Transverse colon (tissue), 4 donors: ENCODE results near the gene RNF214. TPM values are rescaled to one million over a fixed set of nuclear protein-coding genes. Genes with fewer than 3 reads are reported as not detected.

ENCODE experiments used
- DNase-seq: peaks from one replicate; pipeline ENCODE4 v3.0.0-alpha.2; 2019
- H3K27ac ChIP-seq, 4 donors: fragments of 200-600 bp; sonication (generic); 2 replicates each; pipeline ENCODE4 v1.5.1; 2016 to 2018; ENCODE audit warnings: inconsistent platforms in 4 of 4
- H3K27me3 ChIP-seq: fragments of 200-600 bp; sonication (generic); 2 replicates; pipeline ENCODE4 v1.5.1; 2017; ENCODE audit warnings: inconsistent platforms
- H3K36me3 ChIP-seq, 4 donors: fragments of 200-600 bp; sonication (generic); 2 replicates each; pipeline ENCODE4 v1.5.1; 2017 to 2019; ENCODE audit warnings: inconsistent platforms in 4 of 4
- H3K4me1 ChIP-seq, 4 donors: fragments of 200-600 bp; sonication (generic); 2 replicates each; pipeline ENCODE4 v1.5.1; 2017 to 2020; ENCODE audit warnings: inconsistent platforms in 4 of 4
- H3K4me3 ChIP-seq, 4 donors: fragments of 200-600 bp; sonication (generic); 1 replicate in 1 of 4; 2 replicates in 3 of 4; pipeline versions ENCODE4 v1.5.1 to v1.6.1; 2017 to 2019; ENCODE audit warnings: inconsistent platforms in 4 of 4
- H3K9me3 ChIP-seq, 2 donors: fragments of 200-600 bp; sonication (generic); 2 replicates each; pipeline ENCODE4 v1.5.1; 2017 to 2019; ENCODE audit warnings: inconsistent platforms in 2 of 2
- CTCF ChIP-seq, 5 experiments: fragments of 200-600 bp in 3 of 5; fragments of 450-650 bp in 2 of 5; sonication (generic) in 3 of 5; IDR thresholded peaks; 1 replicate in 2 of 5; 2 replicates in 3 of 5; pipeline ENCODE4 v1.5.1; 2016 to 2017; ENCODE audit warnings: antibody characterized with exemption in 5 of 5, inconsistent platforms in 3 of 5, mild to moderate bottlenecking in 2 of 5, moderate library complexity in 1 of 5
- EP300 ChIP-seq: sonication (generic); formaldehyde crosslinking; IDR thresholded peaks from one replicate; pipeline ENCODE4 v1.6.1; 2017; ENCODE audit warnings: antibody characterized with exemption, low read depth
- POLR2A ChIP-seq: fragments of 450-650 bp; IDR thresholded peaks from one replicate; pipeline ENCODE4 v1.6.1; 2016; ENCODE audit warnings: antibody characterized with exemption, mild to moderate bottlenecking, moderate library complexity
- POLR2AphosphoS5 ChIP-seq, 3 donors: sonication (generic); formaldehyde crosslinking; IDR thresholded peaks; one replicate each; pipeline ENCODE4 v1.6.1; 2016; ENCODE audit warnings: antibody characterized with exemption in 3 of 3
- WGBS, 2 donors: methylation state at CpG; one replicate each; pipeline ENCODE4 v1.1.5; 2018; ENCODE audit warnings: low coverage in 1 of 2; 5-methylcytosine and 5-hydroxymethylcytosine counted together
- in situ Hi-C, 4 donors: fragments of 200-750 bp; cut with MboI; loops; one replicate each; pipeline versions ENCODE4 v1.15.0 to v1.15.1; 2017; ENCODE audit warnings: low sequenced_read_pairs in 3 of 4, low pct_ligation_motif_present in 1 of 4, low pct_unique_long_range_greater_than_20kb in 1 of 4
- intact Hi-C: fragments of 100-400 bp; cut with DNase I; formaldehyde crosslinking; loops from one replicate; pipeline ENCODE4 v1.15.1; 2023; ENCODE audit warnings: low total_unique reads
- small RNA-seq, 4 donors: library from RNA; depleted of rRNA; stranded (forward); fragments of <200 nt; gene quantifications; one replicate each; pipeline ENCODE3, GENCODE V24; 2016
- total RNA-seq, 4 donors: library from RNA; depleted of rRNA; stranded (reverse); fragments of >200 nt; gene quantifications; one replicate each; pipeline ENCODE4 v1.1.0, GENCODE V29; 2016

Gene RNF214
- total RNA-seq, 4 donors from 2014 or later = 11.1 to 139 (median 14.5) TPM

GRCh38 chr11:117335399-117335798 is 102.9 kb downstream of the RNF214 start:
- Histone ChIP-seq H3K4me3 (no peak overlapping the region), H3K27ac (no peak overlapping the region), H3K4me1 (no peaks in the 10 kb centered on the region), H3K36me3 (no peaks in the 10 kb centered on the region), H3K27me3 (no peaks in the 10 kb centered on the region), H3K9me3 (no peaks in the 10 kb centered on the region)
- TF ChIP-seq CTCF (IDR thresholded peaks at IDR 0.05) (no peak), EP300 (no peak), POLR2AphosphoS5 (IDR thresholded peaks at IDR 0.05) (no peak), POLR2A (no peak)
- in situ Hi-C loops = no loop called here
- intact Hi-C loops = no loop called here
- WGBS, 2 donors = 98 to 100% methylated on average over 5 of the region's 5 CpGs
- no peak for DNase-seq

Small RNA genes lying within 50 kb of the gene (small RNA-seq; reads per million reads assigned to genes)
- 0 reads per million in 4 donors for gene RF00564

Other genes starting within 250 kb of the RNF214 start
- gene SIK3, start 134.2 kb upstream of the RNF214 start, total RNA-seq = 10 to 100 TPM; 35.6 to 68.6 (median 38.9) TPM
- gene PAFAH1B2, start 88.4 kb upstream of the RNF214 start, total RNA-seq = 10 to 100 TPM; 18.1 to 90.8 (median 78.3) TPM
- 10 to 100 TPM; 68.1 to 95.0 (median 78.2) TPM for gene SIDT2, start 53.9 kb upstream of the RNF214 start, total RNA-seq
- 1,000 to 10,000 TPM in 3 of 4 donors, 100 to 1,000 TPM in 1; 899 to 4,235 (median 1,393) TPM for gene TAGLN, start 33.3 kb upstream of the RNF214 start, total RNA-seq
- 100 to 1,000 TPM; 182 to 432 (median 204) TPM for gene PCSK7, start 598 bp upstream of the RNF214 start, total RNA-seq
- gene BACE1-AS, start 58.7 kb downstream of the RNF214 start, total RNA-seq = 10 to 100 TPM in 1 of 4 donors, 1 to 10 TPM in 3; 5.1 to 10.1 (median 6.7) TPM
- 1 to 10 TPM; 6.0 to 6.7 (median 6.5) TPM for gene BACE1, start 83.6 kb downstream of the RNF214 start, total RNA-seq
- 10 to 100 TPM in 3 of 4 donors, 1 to 10 TPM in 1; 10.0 to 20.2 (median 15.4) TPM for gene CEP164, start 95.2 kb downstream of the RNF214 start, total RNA-seq